HG03139 (cell line): ENCODE results near the gene SOWAHA.
"Not testable (repeated sequence)": the region's sequence is repeated elsewhere in the genome, so short reads cannot be mapped to it uniquely, and the experiment has no call there.

Experiments
- ATAC-seq: cut with Tn5 transposase; IDR thresholded peaks from one replicate; pipeline ENCODE4 v1.9.1; 2021; ENCODE audit not compliant: unreplicated experiment

Gene SOWAHA

GRCh38 chr5:132806804-132807162 lies 6.3 kb upstream of the SOWAHA start:
- ATAC-seq = not testable (repeated sequence)

GRCh38 chr5:132807163-132807838 lies 5.8 kb upstream of the SOWAHA start:
- no peak for ATAC-seq

DNA sequence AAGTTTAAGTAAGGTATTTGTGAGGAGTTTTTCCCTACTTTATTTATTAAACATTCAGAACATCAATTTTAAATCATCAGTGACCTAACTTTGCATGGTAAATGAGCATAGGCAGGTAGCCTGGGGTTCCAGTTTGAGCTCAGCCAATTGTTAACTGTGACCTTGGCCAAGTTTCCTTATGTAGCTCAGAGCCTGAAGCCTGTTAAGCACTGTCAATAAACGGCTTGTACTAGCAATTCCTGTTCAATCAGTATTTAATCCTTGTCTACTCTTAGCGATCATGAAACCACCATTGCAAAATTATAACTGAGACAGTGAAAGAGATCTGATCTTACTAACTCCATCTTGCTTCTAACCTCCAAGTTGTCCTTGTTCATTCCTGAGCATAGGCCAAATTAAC lies 4.7 kb upstream of the SOWAHA start:
- no peak for ATAC-seq

DNA sequence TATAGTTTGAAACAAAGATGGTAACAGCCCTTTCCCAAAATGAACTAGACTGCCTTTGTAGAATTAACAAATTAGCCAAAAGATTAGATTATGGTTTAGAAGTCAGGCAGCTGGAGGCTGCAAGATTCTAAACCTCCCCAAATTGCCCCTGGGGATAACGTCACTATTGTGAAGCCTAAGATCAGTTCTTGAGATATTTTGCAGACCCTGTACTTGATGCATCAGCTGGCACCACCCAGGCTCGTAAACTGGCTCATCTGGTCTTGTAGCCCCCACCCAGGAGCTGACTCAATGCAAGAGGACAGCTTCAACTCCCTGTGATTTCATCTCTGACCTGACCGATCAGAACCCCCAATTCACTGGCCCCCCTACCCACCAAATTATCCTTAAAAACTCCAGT lies 4.2 kb upstream of the SOWAHA start:
- no peak for ATAC-seq

DNA sequence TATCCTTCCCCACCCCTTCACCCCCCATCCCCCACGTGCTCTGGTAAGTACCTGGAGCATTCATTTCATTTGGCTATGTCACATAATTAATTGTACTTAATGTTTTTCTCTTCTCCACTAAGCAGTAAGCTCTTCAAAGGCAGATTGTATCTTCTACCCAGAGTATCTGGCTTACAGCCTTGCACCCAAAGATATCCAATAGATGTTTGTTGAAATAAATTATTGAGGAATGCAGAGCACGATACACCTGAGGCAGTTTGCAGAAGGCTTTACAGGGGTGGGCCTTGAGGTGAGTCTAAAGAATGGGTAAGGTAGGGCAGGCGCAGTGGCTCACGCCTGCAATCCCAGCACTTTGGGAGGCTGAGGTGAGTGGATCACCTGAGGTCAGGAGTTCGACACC lies 2.5 kb upstream of the SOWAHA start:
- no peak for ATAC-seq

- ATAC-seq = no peak
These were observed 858 bp upstream of the SOWAHA start for GRCh38 chr5:132812123-132812765.

GRCh38 chr5:132813599-132814502 lies 749 bp downstream of the SOWAHA start:
- ATAC-seq = no peak

- no peak for ATAC-seq
These were observed 1.6 kb downstream of the SOWAHA start for GRCh38 chr5:132814503-132815294.

DNA sequence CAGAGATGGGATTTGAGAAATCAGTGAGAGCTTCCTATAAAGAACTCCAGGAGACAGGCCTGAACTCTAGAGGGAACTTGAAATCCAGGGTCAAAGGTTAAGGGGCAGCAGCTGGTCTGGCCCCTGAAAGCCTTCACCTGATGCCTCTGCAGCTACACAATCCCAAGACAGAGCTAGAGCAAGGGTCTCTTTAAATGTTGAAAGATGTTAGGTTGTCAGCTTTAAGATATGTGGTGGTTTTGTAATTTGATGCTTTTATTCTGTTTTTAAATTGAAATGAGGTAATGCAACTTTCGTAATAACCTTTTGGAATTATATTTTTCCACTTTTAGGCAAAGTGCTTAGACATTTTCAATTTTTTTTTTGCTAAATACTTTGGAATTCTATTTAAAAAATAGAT lies 2.4 kb downstream of the SOWAHA start:
- no peak for ATAC-seq

- ATAC-seq = no peak
These were observed 3.0 kb downstream of the SOWAHA start for GRCh38 chr5:132816083-132816482.

- no peak for ATAC-seq
These were observed 3.5 kb downstream of the SOWAHA start for GRCh38 chr5:132816554-132816953.

GRCh38 chr5:132817011-132817410 lies 3.9 kb downstream of the SOWAHA start:
- no peak for ATAC-seq

- no peak for ATAC-seq
These were observed 6.4 kb downstream of the SOWAHA start for GRCh38 chr5:132819468-132819867.

DNA sequence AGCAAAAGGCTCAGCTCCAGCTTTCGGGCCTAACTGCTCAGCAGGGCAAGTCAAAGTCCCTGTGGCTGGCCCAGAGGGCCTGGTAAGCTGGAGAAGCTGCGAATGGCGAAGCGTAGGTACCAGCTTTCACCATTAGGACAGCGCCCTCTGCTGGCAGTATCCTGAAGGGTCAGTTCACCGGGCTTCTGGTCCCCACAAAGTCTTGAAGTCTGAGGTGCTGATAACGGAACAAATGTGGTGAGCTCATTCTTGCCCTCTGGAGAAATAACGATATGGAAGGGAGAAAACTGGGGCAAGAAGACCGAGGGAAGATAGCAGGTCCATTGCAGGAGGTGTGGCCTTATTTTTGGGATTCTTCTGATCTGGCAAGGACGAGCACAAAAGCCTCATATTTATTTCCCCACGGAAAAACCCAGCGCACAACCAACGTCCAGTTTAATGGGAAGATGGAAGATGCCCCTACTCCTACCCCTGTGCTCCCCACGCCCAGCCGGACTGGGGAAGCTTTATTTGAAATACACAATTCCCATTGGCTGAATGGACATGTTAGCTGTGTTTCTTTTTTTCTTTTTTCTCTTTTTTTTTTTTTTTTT lies 7.2 kb downstream of the SOWAHA start:
- ATAC-seq = peak; percentile 66

DNA sequence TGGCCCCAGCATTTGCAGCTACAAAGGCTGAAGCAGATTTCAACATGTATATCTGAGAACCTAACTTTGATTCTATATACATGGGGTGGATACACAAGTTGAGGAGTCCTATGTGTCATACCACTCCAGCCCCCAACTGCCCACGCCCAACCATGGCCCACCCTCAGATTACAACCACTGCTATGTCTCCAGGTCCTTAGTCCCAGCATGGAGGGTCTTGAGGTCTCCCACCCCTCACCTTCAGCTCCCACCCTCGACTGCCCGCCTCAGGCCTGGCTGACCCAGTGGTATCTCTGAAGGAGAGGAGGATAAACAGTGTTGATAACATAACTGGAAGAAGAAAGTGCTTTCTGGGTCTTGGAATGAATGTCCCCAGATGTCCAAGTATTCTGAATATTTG lies 8.2 kb downstream of the SOWAHA start:
- ATAC-seq = no peak

GRCh38 chr5:132821791-132822190 lies 8.7 kb downstream of the SOWAHA start:
- no peak for ATAC-seq

DNA sequence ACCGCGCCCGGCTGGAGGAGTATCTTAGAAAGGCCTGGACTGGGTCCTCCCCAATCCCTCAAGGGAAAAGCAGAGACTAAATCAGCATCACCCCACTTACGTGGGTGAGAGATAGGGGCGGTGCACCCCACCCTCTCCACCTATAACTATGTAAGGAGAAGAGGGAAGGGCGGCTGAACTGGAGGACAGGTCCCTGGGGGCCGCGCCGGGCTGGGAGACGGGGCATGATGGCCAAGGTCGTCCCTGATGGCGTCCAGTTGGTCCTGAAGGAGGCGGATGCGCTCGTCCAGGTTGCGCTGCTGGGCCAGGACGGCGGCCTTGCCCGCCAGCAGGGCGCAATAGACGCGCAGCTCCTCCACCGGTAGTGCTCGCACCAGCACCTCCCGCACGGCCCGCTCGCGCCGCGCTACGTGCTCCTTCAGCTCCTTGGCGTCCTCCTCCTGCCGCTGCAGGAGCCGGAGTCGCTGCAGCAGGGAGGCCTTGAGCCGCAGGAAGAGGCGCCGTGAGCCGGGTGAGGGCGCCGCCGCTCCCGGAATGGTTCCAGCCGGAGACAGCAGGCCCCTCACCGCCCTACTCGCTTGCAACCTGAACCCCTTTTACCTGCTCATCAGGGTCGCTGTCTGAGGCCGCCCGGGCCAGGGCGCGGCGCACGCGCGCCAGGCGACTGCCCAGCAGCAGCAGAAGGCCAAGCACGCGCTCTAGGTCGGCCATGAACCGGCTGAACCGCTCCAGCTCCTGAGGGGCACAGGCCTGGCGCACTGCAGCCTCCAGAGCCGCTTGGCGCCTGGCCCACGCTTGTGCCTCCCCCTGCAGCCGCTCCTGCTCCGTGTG lies 9.8 kb downstream of the SOWAHA start:
- ATAC-seq = no peak

GRCh38 chr5:132823481-132824050 lies 10.5 kb downstream of the SOWAHA start:
- no peak for ATAC-seq

- no peak for ATAC-seq
These were observed 11.3 kb downstream of the SOWAHA start for GRCh38 chr5:132824426-132824825.
